ENCODE measurements around the gene GNG2. TPM values are rescaled to one million over a fixed set of nuclear protein-coding genes. Genes with fewer than 3 reads are reported as not detected.

GNG2 gene
- total RNA-seq, 1 donor = 4.3 TPM

DNA sequence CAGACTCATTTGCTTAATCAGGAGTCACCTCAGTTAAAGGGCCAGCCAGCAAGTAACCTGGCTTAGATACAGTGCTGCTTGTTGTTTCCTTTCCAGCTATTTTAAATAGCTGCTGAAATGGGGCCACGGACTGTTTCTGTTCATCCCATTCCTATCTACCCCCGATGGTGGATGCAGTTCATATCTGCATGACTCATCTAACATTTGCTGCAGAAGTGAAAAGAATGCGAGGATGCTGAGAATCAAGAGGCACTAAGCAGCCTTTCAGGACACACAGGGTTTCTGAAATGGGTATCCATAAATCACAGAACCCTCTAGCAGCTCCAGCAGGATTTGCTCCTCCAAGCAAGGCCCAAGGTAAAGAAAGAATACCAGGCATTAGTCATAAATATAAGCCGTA, 68.8 kb downstream of the GNG2 start:
- DNase-seq (ENCODE audit: low read depth) = peak; percentile 37
- no peak overlapping the region for H3K4me3 ChIP-seq (ENCODE audit: low read depth, low read length)
- TF ChIP-seq, protein P1, sequence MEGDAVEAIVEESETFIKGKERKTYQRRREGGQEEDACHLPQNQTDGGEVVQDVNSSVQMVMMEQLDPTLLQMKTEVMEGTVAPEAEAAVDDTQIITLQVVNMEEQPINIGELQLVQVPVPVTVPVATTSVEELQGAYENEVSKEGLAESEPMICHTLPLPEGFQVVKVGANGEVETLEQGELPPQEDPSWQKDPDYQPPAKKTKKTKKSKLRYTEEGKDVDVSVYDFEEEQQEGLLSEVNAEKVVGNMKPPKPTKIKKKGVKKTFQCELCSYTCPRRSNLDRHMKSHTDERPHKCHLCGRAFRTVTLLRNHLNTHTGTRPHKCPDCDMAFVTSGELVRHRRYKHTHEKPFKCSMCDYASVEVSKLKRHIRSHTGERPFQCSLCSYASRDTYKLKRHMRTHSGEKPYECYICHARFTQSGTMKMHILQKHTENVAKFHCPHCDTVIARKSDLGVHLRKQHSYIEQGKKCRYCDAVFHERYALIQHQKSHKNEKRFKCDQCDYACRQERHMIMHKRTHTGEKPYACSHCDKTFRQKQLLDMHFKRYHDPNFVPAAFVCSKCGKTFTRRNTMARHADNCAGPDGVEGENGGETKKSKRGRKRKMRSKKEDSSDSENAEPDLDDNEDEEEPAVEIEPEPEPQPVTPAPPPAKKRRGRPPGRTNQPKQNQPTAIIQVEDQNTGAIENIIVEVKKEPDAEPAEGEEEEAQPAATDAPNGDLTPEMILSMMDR (IDR thresholded peaks at IDR 0.05; ENCODE audit: insufficient read depth, low read depth, low read length) = no peak

DNA sequence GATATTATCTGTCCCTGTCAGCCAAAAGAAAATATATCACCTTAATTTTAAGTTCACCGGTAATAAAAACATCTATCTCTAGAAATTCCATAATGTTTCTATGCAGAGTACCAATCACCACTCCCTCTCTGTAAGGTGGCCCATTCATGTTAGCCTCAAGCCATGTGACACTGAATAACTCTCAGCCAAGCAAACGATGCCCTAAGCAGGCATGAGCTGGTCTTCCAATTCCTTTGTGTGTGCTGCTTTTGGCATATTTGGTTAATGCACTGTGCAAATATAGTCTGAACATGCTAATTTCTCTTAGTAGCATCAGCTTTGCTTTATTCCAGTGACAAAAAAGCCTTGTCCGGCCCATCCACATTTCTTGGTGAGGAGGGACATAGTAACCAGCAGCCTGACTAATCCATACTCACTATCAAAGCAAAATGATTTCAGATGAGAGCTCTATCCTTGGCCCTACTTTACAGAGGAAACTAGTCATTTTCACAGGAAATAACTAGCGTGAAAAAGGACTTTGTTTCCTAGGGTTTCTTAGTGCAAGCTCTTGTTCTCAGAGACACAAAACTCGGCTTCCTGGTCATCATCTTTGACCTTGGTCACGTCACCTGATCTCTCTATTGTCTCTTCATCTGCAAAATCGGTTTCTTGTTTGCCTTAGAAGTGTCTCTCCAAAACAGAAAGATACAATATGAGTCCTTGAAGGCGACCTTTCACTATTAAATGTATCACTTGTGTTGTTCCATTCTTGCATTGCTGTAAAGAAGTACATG, 69.7 kb downstream of the GNG2 start:
- H3K4me3 ChIP-seq (ENCODE audit: low read depth, low read length) = no peak overlapping the region
- TF ChIP-seq, protein P1 (IDR thresholded peaks at IDR 0.05; ENCODE audit: insufficient read depth, low read depth, low read length) = no peak
- DNase-seq (ENCODE audit: low read depth) = no peak

DNA sequence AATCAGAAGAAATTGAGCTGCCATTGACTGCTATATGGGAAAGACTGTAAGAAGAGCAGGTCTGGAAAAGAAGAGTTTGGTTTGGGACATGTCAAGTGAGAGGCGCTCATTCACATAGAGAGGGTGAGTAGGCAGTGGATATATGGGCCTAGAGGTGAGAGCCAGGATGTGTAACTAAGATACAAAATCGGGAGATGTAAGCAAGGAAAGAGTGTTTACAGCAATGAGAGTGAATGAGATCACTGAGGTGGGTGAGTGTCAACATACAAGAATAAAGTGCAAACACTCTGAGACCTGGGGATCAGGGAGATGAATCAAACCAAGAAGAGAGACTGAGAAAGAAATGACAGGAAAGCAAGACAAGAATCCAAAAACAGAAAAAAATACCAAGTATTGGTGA, 70.9 kb downstream of the GNG2 start:
- TF ChIP-seq, protein P1 (IDR thresholded peaks at IDR 0.05; ENCODE audit: insufficient read depth, low read depth, low read length) = no peak
- no peak overlapping the region for H3K4me3 ChIP-seq (ENCODE audit: low read depth, low read length)
- DNase-seq (ENCODE audit: low read depth) = no peak

DNA sequence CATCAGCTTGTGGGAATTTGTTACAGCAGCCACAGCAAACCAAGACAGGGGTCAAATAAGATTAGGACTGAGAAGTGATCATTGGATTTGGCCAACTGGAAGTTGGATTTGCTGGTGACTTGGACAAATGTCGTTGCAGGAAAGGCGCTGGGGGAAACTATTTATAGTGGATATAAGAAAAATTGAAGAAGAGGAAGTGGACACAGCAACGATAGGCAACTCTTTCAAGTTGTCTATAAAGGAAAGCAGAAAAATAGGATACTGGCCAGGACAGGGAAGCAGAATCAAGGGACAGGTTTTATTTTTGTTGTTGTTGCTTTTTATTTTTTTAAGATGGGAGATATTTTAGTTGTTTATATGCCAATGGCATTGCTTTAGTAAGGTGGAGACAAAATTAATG, 72.8 kb downstream of the GNG2 start:
- H3K4me3 ChIP-seq (ENCODE audit: low read depth, low read length) = no peak overlapping the region
- TF ChIP-seq, protein P1 (IDR thresholded peaks at IDR 0.05; ENCODE audit: insufficient read depth, low read depth, low read length) = no peak
- no peak for DNase-seq (ENCODE audit: low read depth)

DNA sequence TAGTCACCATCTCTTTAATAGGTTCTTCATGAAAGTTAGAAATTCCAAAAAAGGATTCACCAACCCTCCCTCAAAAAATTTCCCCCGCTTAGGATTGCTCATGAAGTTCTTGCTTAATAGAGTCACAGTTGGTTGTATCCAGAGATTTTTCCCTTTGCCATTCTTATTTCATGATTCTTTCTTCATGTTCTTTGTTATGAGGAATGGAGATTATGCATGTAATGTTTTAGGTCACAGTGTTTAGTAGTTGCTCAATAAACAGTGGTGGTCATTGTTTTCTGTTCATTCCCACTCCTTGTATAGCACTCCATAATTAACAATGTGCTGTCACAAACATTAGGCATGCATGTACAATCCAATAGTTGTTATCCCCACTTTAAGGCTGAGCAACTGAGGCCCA, 77.7 kb downstream of the GNG2 start:
- H3K4me3 ChIP-seq (ENCODE audit: low read depth, low read length) = no peak overlapping the region
- DNase-seq (ENCODE audit: low read depth) = peak; percentile 27
- TF ChIP-seq, protein P1 (IDR thresholded peaks at IDR 0.05; ENCODE audit: insufficient read depth, low read depth, low read length) = no peak

DNA sequence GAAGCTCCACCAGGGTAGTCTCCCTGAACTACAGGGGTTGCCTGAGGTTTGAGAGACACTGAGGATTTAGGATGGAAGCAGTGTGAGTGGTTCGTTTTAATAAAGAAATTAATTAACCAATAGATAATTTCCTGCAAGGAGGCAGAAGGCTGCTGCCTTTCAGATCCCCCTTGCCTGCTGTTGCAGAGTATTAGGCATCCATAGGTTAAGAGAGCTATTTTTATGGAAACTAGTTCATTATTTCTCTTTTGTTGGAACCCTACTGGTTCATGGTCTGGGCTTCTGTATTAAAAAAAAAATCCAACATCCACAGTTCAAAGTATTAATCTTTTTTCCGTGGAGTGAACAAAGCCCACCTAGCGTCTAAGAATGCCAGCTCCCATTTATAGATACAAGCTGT, 78.4 kb downstream of the GNG2 start:
- no peak for DNase-seq (ENCODE audit: low read depth)
- H3K4me3 ChIP-seq (ENCODE audit: low read depth, low read length) = no peak overlapping the region
- TF ChIP-seq, protein P1 (IDR thresholded peaks at IDR 0.05; ENCODE audit: insufficient read depth, low read depth, low read length) = no peak

DNA sequence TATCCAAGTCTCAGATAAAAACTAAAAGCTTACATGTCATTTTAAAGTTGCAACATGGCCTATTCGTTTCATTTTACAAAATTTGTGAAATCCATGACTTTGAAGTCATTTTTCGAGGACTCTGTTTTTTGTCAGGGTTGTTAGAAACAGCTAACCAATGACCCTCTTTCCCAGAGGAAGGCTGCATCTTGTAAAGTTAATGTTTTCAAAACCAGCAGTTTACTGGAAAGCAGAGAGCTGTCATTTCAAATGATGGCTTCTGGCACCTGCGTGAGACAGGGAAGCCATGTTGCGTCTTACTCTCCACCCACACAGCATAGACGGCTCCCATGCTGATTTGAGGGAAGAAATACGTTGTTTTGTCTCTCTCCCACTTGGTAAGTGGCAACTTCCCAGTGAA, 78.8 kb downstream of the GNG2 start:
- peak; percentile 85 for DNase-seq (ENCODE audit: low read depth)

More for the DNA sequence above, 78.8 kb downstream of the GNG2 start:
- H3K4me3 ChIP-seq (ENCODE audit: low read depth, low read length) = no peak overlapping the region
- TF ChIP-seq, protein P1 (IDR thresholded peaks at IDR 0.05; ENCODE audit: insufficient read depth, low read depth, low read length) = no peak

All from fibroblast of villous mesenchyme (primary cell).